ENCODE data around the gene NRP2.

NRP2 gene

GRCh38 chr2:205686056-205686782 lies 3.9 kb downstream of the NRP2 start:
- no peak for DNase-seq (ENCODE audit: extremely low read depth in 1 of 2, low read depth in 1 of 2)

GRCh38 chr2:205686783-205687640 lies 4.7 kb downstream of the NRP2 start:
- no peak for DNase-seq (ENCODE audit: extremely low read depth in 1 of 2, low read depth in 1 of 2)

- no peak for DNase-seq (ENCODE audit: extremely low read depth in 1 of 2, low read depth in 1 of 2)
Measured at GRCh38 chr2:205687641-205687956, 5.3 kb downstream of the NRP2 start.

GRCh38 chr2:205688417-205689200 lies 6.3 kb downstream of the NRP2 start:
- no peak for DNase-seq (ENCODE audit: extremely low read depth in 1 of 2, low read depth in 1 of 2)

- no peak for DNase-seq (ENCODE audit: extremely low read depth in 1 of 2, low read depth in 1 of 2)
Measured at GRCh38 chr2:205689820-205690219, 7.5 kb downstream of the NRP2 start.

- no peak for DNase-seq (ENCODE audit: extremely low read depth in 1 of 2, low read depth in 1 of 2)
Measured at GRCh38 chr2:205692104-205692503, 9.8 kb downstream of the NRP2 start.

GRCh38 chr2:205694256-205694655 lies 12.0 kb downstream of the NRP2 start:
- no peak for DNase-seq (ENCODE audit: extremely low read depth in 1 of 2, low read depth in 1 of 2)

GRCh38 chr2:205695460-205695991 lies 13.2 kb downstream of the NRP2 start:
- DNase-seq (ENCODE audit: extremely low read depth in 1 of 2, low read depth in 1 of 2) = no peak

- DNase-seq (ENCODE audit: extremely low read depth in 1 of 2, low read depth in 1 of 2) = no peak
Measured at GRCh38 chr2:205696331-205696926, 14.1 kb downstream of the NRP2 start.

- no peak for DNase-seq (ENCODE audit: extremely low read depth in 1 of 2, low read depth in 1 of 2)
Measured at GRCh38 chr2:205696927-205697441, 14.7 kb downstream of the NRP2 start.

- no peak for DNase-seq (ENCODE audit: extremely low read depth in 1 of 2, low read depth in 1 of 2)
Measured at GRCh38 chr2:205698286-205699268, 16.3 kb downstream of the NRP2 start.

- no peak for DNase-seq (ENCODE audit: extremely low read depth in 1 of 2, low read depth in 1 of 2)
Measured at GRCh38 chr2:205699515-205700289, 17.4 kb downstream of the NRP2 start.

- no peak for DNase-seq (ENCODE audit: extremely low read depth in 1 of 2, low read depth in 1 of 2)
Measured at GRCh38 chr2:205700331-205701132, 18.2 kb downstream of the NRP2 start.

GRCh38 chr2:205701509-205701908 lies 19.2 kb downstream of the NRP2 start:
- DNase-seq (ENCODE audit: extremely low read depth in 1 of 2, low read depth in 1 of 2) = no peak

GRCh38 chr2:205702576-205702975 lies 20.3 kb downstream of the NRP2 start:
- DNase-seq (ENCODE audit: extremely low read depth in 1 of 2, low read depth in 1 of 2) = no peak

GRCh38 chr2:205703471-205704126 lies 21.3 kb downstream of the NRP2 start:
- no peak for DNase-seq (ENCODE audit: extremely low read depth in 1 of 2, low read depth in 1 of 2)

- DNase-seq (ENCODE audit: extremely low read depth in 1 of 2, low read depth in 1 of 2) = no peak
Measured at GRCh38 chr2:205704127-205704741, 21.9 kb downstream of the NRP2 start.

All from activated CD8-positive, alpha-beta memory T cell treated with anti-CD3 and anti-CD28 coated beads for 1 hour (primary cell).